Parathyroid adenoma (tissue), 2 donors: Measurements from ENCODE around the gene PPCS.
"Not testable (repeated sequence)": the region's sequence is repeated elsewhere in the genome, so short reads cannot be mapped to it uniquely, and the experiment has no call there.

ENCODE experiments used
- H2AFZ ChIP-seq: fragments of 300-600 bp; sonication (generic); one replicate; pipeline ENCODE4 v1.7.0; 2017; ENCODE audit warnings: antibody characterized with exemption, mild to moderate bottlenecking
- H3K27ac ChIP-seq: fragments of 300-600 bp; sonication (generic); one replicate; pipeline ENCODE4 v1.7.0; 2017
- H3K27me3 ChIP-seq: fragments of 300-600 bp; sonication (generic); one replicate; pipeline ENCODE4 v1.7.0; 2017; ENCODE audit warnings: low read length; ENCODE audit not compliant: control insufficient read depth, insufficient read depth
- H3K36me3 ChIP-seq: fragments of 300-600 bp; sonication (generic); one replicate; pipeline ENCODE4 v1.7.0; 2017; ENCODE audit warnings: low read length; ENCODE audit not compliant: control insufficient read depth, insufficient read depth
- H3K4me1 ChIP-seq: fragments of 300-600 bp; sonication (generic); one replicate; pipeline ENCODE4 v1.7.0; 2017; ENCODE audit warnings: control low read depth
- H3K4me2 ChIP-seq: fragments of 300-600 bp; sonication (generic); one replicate; pipeline ENCODE4 v1.7.0; 2017; ENCODE audit warnings: low read length
- H3K4me3 ChIP-seq: fragments of 300-600 bp; sonication (generic); one replicate; pipeline ENCODE4 v1.7.0; 2017; ENCODE audit warnings: low read depth, low read length
- H3K79me2 ChIP-seq: fragments of 300-600 bp; sonication (generic); one replicate; pipeline ENCODE4 v1.7.0; 2017; ENCODE audit warnings: control low read depth
- H3K9ac ChIP-seq: fragments of 300-600 bp; sonication (generic); one replicate; pipeline ENCODE4 v1.7.0; 2017; ENCODE audit warnings: mild to moderate bottlenecking
- H3K9me3 ChIP-seq: fragments of 300-600 bp; sonication (generic); one replicate; pipeline ENCODE4 v1.7.0; 2017; ENCODE audit warnings: low read length; ENCODE audit not compliant: control insufficient read depth
- CTCF ChIP-seq: fragments of 300-600 bp; sonication (generic); IDR thresholded peaks from one replicate; pipeline ENCODE4 v1.7.0; 2017; ENCODE audit warnings: antibody characterized with exemption, mild to moderate bottlenecking
- donor health status: primary hyperparathyroidism.

Gene PPCS

GRCh38 chr1:42480921-42481320 lies 24.6 kb downstream of the PPCS start:
- H3K27me3 ChIP-seq: no peaks in the 10 kb centered on the region
- no peak overlapping the region for H3K4me3 ChIP-seq
- H3K9me3 ChIP-seq: no peaks in the 10 kb centered on the region
- TF ChIP-seq CTCF: no peak
- H3K4me2 ChIP-seq: no peak overlapping the region
- no peaks in the 10 kb centered on the region for H3K4me1 ChIP-seq
- no peak overlapping the region for H3K27ac ChIP-seq
- H3K36me3 ChIP-seq: no peaks in the 10 kb centered on the region
- H2AFZ ChIP-seq: no peak overlapping the region
- H3K9ac ChIP-seq: no peak overlapping the region
- H3K79me2 ChIP-seq: no peaks in the 10 kb centered on the region

- no peaks in the 10 kb centered on the region for H3K36me3 ChIP-seq
- no peak for TF ChIP-seq CTCF
- H2AFZ ChIP-seq: no peak overlapping the region
- H3K27ac ChIP-seq: no peak overlapping the region
- no peaks in the 10 kb centered on the region for H3K9me3 ChIP-seq
- no peaks in the 10 kb centered on the region for H3K4me1 ChIP-seq
- no peak overlapping the region for H3K4me2 ChIP-seq
- no peak overlapping the region for H3K4me3 ChIP-seq
- no peaks in the 10 kb centered on the region for H3K27me3 ChIP-seq
- no peak overlapping the region for H3K9ac ChIP-seq
- no peaks in the 10 kb centered on the region for H3K79me2 ChIP-seq
These were observed 26.4 kb downstream of the PPCS start for GRCh38 chr1:42482635-42483153.

GRCh38 chr1:42484382-42484781 lies 28.0 kb downstream of the PPCS start:
- no peak for TF ChIP-seq CTCF
- Histone ChIP-seq H3K27me3 (no peaks in the 10 kb centered on the region), H3K9ac (no peak overlapping the region), H2AFZ (no peak overlapping the region), H3K4me1 (no peaks in the 10 kb centered on the region), H3K79me2 (no peaks in the 10 kb centered on the region), H3K4me3 (no peak overlapping the region), H3K27ac (no peak overlapping the region), H3K4me2 (no peak overlapping the region), H3K9me3 (no peaks in the 10 kb centered on the region), H3K36me3 (no peaks in the 10 kb centered on the region)

- H3K4me2 ChIP-seq: no peak overlapping the region
- no peaks in the 10 kb centered on the region for H3K27me3 ChIP-seq
- no peaks in the 10 kb centered on the region for H3K36me3 ChIP-seq
- H3K9ac ChIP-seq: no peak overlapping the region
- no peak overlapping the region for H3K4me3 ChIP-seq
- H3K9me3 ChIP-seq: no peaks in the 10 kb centered on the region
- no peaks in the 10 kb centered on the region for H3K79me2 ChIP-seq
- H2AFZ ChIP-seq: no peak overlapping the region
- no peak overlapping the region for H3K27ac ChIP-seq
- TF ChIP-seq CTCF: no peak
- H3K4me1 ChIP-seq: no peaks in the 10 kb centered on the region
These were observed 33.9 kb downstream of the PPCS start for GRCh38 chr1:42490237-42490636.

- not testable (repeated sequence) for H3K27ac ChIP-seq, H3K4me1 ChIP-seq, H3K36me3 ChIP-seq, H3K79me2 ChIP-seq, H3K4me3 ChIP-seq, H2AFZ ChIP-seq, H3K4me2 ChIP-seq, H3K9me3 ChIP-seq, H3K9ac ChIP-seq, H3K27me3 ChIP-seq
These were observed 45.7 kb downstream of the PPCS start for GRCh38 chr1:42502031-42502430.
